CD14-positive monocyte (primary cell): Measurements from ENCODE around the gene F2RL3. TPM values are rescaled to one million over a fixed set of nuclear protein-coding genes. Genes with fewer than 3 reads are reported as not detected.
A peak's percentile ranks its signal among the peaks of the same experiment; 100 is the strongest.

Source experiments
- DNase-seq, 3 donors: peaks; one replicate each; pipeline ENCODE4 v3.0.0-alpha.2; 2011 to 2022
- H2AFZ ChIP-seq: 2 replicates; pipeline ENCODE4 v1.6.0; 2012; ENCODE audit warnings: mild to moderate bottlenecking, low read depth, low read length, inconsistent platforms; ENCODE audit not compliant: insufficient read depth, poor library complexity, severe bottlenecking
- H3K27ac ChIP-seq, 2 donors: 1 replicate in 1 of 2; 2 replicates in 1 of 2; pipeline ENCODE4 v1.5.1; 2012 to 2013; ENCODE audit warnings: low read length in 2 of 2, control low read depth in 1 of 2, inconsistent platforms in 1 of 2, low read depth in 1 of 2, mild to moderate bottlenecking in 1 of 2
- H3K27me3 ChIP-seq, 2 donors: one replicate each; pipeline versions ENCODE4 v1.6.0 to v1.6.1; 2011 to 2013; ENCODE audit warnings: low read length in 2 of 2; ENCODE audit not compliant: control insufficient read depth in 2 of 2, insufficient read depth in 2 of 2
- H3K36me3 ChIP-seq, 2 donors: replicated peaks in 1 of 2; 1 replicate in 1 of 2; 2 replicates in 1 of 2; pipeline versions ENCODE4 v1.5.1 to v1.6.1; 2012 to 2013; ENCODE audit warnings: low read length in 2 of 2, control low read depth in 1 of 2, inconsistent platforms in 1 of 2, mild to moderate bottlenecking in 1 of 2; ENCODE audit not compliant: insufficient read depth in 2 of 2, control insufficient read depth in 1 of 2
- H3K4me1 ChIP-seq, 2 donors: 1 replicate in 1 of 2; 2 replicates in 1 of 2; pipeline versions ENCODE4 v1.5.1 to v1.6.1; 2012 to 2013; ENCODE audit warnings: low read length in 2 of 2, control low read depth in 1 of 2, inconsistent platforms in 1 of 2, mild to moderate bottlenecking in 1 of 2, moderate library complexity in 1 of 2; ENCODE audit not compliant: insufficient read depth in 2 of 2, control insufficient read depth in 1 of 2
- H3K4me2 ChIP-seq: replicated peaks from 2 replicates; pipeline ENCODE3; 2012; ENCODE audit warnings: low read length, moderate library complexity, mild to moderate bottlenecking; ENCODE audit not compliant: poor library complexity, severe bottlenecking; ENCODE audit errors: extremely low read depth
- H3K4me3 ChIP-seq, 3 experiments: fragments of 200-600 bp in 1 of 3; sonication (generic) in 1 of 3; replicated peaks in 1 of 3; 1 replicate in 2 of 3; 2 replicates in 1 of 3; pipeline ENCODE4 v1.5.1; 2011 to 2013; ENCODE audit warnings: low read length in 3 of 3, mild to moderate bottlenecking in 3 of 3, control low read depth in 2 of 3, low read depth in 2 of 3, inconsistent platforms in 1 of 3, moderate library complexity in 1 of 3
- H3K79me2 ChIP-seq: 2 replicates; pipeline ENCODE4 v1.6.0; 2012; ENCODE audit warnings: mild to moderate bottlenecking, control low read depth, inconsistent platforms, low read length, moderate library complexity; ENCODE audit not compliant: insufficient read depth
- H3K9ac ChIP-seq: 2 replicates; pipeline ENCODE4 v1.6.0; 2017; ENCODE audit warnings: low read length, mild to moderate bottlenecking; ENCODE audit not compliant: insufficient read depth, poor library complexity, severe bottlenecking
- H3K9me3 ChIP-seq, 2 donors: replicated peaks in 1 of 2; 1 replicate in 1 of 2; 2 replicates in 1 of 2; pipeline versions ENCODE4 v1.5.1 to v1.6.1; 2012 to 2013; ENCODE audit warnings: low read length in 2 of 2, control low read depth in 1 of 2; ENCODE audit not compliant: control insufficient read depth in 1 of 2, insufficient read depth in 1 of 2
- H4K20me1 ChIP-seq: 2 replicates; pipeline ENCODE4 v1.6.0; 2012; ENCODE audit warnings: mild to moderate bottlenecking, low read length, control low read depth, moderate library complexity; ENCODE audit not compliant: insufficient read depth
- H3K27ac Mint-ChIP-seq, 7 donors: one replicate each; pipeline ENCODE4 v1.8.0; 2020; ENCODE audit warnings: mild to moderate bottlenecking in 7 of 7, mixed read lengths in 7 of 7, moderate library complexity in 6 of 7, inconsistent platforms in 2 of 7
- H3K27me3 Mint-ChIP-seq, 3 donors: one replicate each; pipeline ENCODE4 v1.8.0; 2021 to 2022; ENCODE audit warnings: low read depth in 3 of 3, mild to moderate bottlenecking in 3 of 3, mixed read lengths in 3 of 3, moderate library complexity in 3 of 3, inconsistent platforms in 1 of 3
- H3K36me3 Mint-ChIP-seq, 2 donors: one replicate each; pipeline ENCODE4 v1.8.0; 2020; ENCODE audit warnings: mixed read lengths in 2 of 2, inconsistent platforms in 1 of 2, mild to moderate bottlenecking in 1 of 2
- H3K4me1 Mint-ChIP-seq: one replicate; pipeline ENCODE4 v1.8.0; 2020; ENCODE audit warnings: mild to moderate bottlenecking, mixed read lengths
- H3K4me3 Mint-ChIP-seq, 2 donors: one replicate each; pipeline ENCODE4 v1.8.0; 2020; ENCODE audit warnings: mild to moderate bottlenecking in 2 of 2, mixed read lengths in 2 of 2, moderate library complexity in 1 of 2
- H3K9me3 Mint-ChIP-seq, 7 donors: one replicate each; pipeline ENCODE4 v1.8.0; 2020 to 2022; ENCODE audit warnings: mixed read lengths in 7 of 7, mild to moderate bottlenecking in 6 of 7, moderate library complexity in 6 of 7, inconsistent platforms in 2 of 7
- WGBS: methylation state at CpG from one replicate; pipeline ENCODE4 v1.1.5; 2013; ENCODE audit warnings: missing lambda C conversion rate; ENCODE audit not compliant: insufficient coverage; 5-methylcytosine and 5-hydroxymethylcytosine counted together
- intact Hi-C, 2 donors: fragments of 100-400 bp; cut with micrococcal nuclease; formaldehyde crosslinking; loops; one replicate each; pipeline versions ENCODE4 v1.15.0 to v1.15.1; 2023
- polyA plus RNA-seq, 3 donors: library from polyadenylated mRNA; depleted of rRNA in 1 of 3; unstranded in 2 of 3; stranded (reverse) in 1 of 3; fragments of 300-500 nt in 2 of 3; fragments of >200 nt in 1 of 3; fragmentation: Illumina TruSeq in 2 of 3; gene quantifications; 1 replicate in 2 of 3; 2 replicates in 1 of 3; pipeline ENCODE4 v1.2.3, GENCODE V29; 2012 to 2021
- TF ChIP-seq, protein P1 (sequence below): fragments of 200-600 bp; IDR thresholded peaks from one replicate; pipeline ENCODE4 v1.8.0; 2022; ENCODE audit warnings: antibody characterized with exemption, mild to moderate bottlenecking

Gene F2RL3
- polyA plus RNA-seq, 3 donors, result 0.05 TPM; not detected in 2

DNA sequence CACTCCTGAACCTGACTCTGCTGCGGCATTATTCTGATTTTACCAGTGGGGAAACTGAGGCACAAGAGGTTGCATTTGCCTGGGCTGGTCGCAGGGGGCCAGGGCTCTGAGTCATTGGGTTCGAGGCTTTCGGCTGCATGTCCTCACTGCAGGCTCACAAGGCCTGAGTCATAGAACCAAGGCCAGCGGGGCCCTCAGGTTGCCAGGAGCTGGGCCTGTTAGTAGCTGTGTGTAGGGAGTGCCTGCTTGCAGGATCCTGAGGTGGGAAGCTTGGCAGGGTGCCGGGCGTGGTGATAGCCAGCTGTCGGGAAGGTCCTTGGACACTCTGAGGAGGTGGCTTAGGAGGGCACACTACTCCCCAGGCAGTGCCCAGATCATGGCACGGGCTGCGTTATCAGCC is 21.6 kb upstream of the F2RL3 start:
- Mint-ChIP-seq H3K4me3 (no peak overlapping the region), H3K36me3 (peaks cover 86 to 95% of the 10 kb centered on the region in 2 donors)
- peaks cover 47% of the 10 kb centered on the region for H4K20me1 ChIP-seq

DNA sequence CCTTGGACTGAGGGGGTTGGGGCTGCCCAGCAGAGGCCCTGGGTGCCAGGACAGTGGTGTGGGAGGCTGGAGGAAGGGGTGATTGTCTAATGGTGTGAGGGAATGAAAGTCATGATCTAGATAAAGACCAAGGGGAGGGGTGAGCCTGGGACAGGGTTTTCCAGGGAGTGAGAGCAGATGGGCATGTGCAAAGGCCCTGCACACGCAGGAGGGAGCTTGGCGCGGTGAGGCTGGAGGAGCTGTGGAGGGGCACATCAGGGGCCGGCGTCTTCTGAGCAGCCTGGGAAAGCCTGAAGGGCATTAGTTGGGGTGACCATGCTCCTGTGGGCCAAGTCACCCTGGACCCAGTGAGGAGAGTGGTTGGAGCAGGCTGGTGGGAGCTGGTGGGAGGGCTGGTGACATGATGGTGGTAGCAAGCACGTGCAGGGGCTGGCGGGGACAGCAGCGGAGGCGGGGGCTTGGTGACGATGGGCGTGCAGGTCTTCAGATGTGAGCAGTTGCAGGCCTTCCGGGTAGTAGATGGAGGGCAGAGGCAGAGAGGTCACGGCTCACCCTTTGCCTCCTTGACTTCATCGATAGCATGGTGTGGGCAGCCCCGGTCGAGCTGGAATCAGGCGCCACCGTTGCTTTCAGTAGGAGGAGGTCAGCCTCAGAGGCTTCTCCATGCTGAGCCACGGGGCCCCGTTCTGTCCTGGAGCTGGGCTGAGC is 20.2 kb upstream of the F2RL3 start:
- Histone ChIP-seq H3K27me3 (no peaks in the 10 kb centered on the region), H3K4me1 (peaks cover 2% of the 10 kb centered on the region in 2 donors), H3K36me3 (peaks cover 96 to 99% of the 10 kb centered on the region in 2 donors), H3K4me3 (no peak overlapping the region), H2AFZ (no peak overlapping the region), H3K9me3 (no peaks in the 10 kb centered on the region), H3K9ac (no peak overlapping the region), H3K79me2 (peaks cover 2% of the 10 kb centered on the region), H3K4me2 (no peak overlapping the region), H4K20me1 (peaks cover 49% of the 10 kb centered on the region), H3K27ac (no peak overlapping the region)
- Mint-ChIP-seq H3K9me3 (peaks cover 0 to 9% (median 0%) of the 10 kb centered on the region in 7 donors), H3K4me1 (peaks cover 3% of the 10 kb centered on the region), H3K4me3 (no peak overlapping the region), H3K27ac (no peak overlapping the region), H3K36me3 (peaks cover 87 to 98% of the 10 kb centered on the region in 2 donors), H3K27me3 (peaks cover 2 to 4% (median 4%) of the 10 kb centered on the region in 3 donors)
- intact Hi-C loops, result no loop called here
- TF ChIP-seq, protein P1, sequence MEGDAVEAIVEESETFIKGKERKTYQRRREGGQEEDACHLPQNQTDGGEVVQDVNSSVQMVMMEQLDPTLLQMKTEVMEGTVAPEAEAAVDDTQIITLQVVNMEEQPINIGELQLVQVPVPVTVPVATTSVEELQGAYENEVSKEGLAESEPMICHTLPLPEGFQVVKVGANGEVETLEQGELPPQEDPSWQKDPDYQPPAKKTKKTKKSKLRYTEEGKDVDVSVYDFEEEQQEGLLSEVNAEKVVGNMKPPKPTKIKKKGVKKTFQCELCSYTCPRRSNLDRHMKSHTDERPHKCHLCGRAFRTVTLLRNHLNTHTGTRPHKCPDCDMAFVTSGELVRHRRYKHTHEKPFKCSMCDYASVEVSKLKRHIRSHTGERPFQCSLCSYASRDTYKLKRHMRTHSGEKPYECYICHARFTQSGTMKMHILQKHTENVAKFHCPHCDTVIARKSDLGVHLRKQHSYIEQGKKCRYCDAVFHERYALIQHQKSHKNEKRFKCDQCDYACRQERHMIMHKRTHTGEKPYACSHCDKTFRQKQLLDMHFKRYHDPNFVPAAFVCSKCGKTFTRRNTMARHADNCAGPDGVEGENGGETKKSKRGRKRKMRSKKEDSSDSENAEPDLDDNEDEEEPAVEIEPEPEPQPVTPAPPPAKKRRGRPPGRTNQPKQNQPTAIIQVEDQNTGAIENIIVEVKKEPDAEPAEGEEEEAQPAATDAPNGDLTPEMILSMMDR, result no peak
- 97% methylated on average over 19 of the region's 20 CpGs for WGBS
- DNase-seq, result no peak

More for the DNA sequence above, 21.6 kb upstream of the F2RL3 start:
- WGBS, result 97% methylated on average over 8 of the region's 10 CpGs
- H3K9ac ChIP-seq, result no peak overlapping the region
- peaks cover 17% of the 10 kb centered on the region for H3K4me1 Mint-ChIP-seq
- peaks cover 84 to 99% of the 10 kb centered on the region in 2 donors for H3K36me3 ChIP-seq
- TF ChIP-seq, protein P1, result no peak
- H3K9me3 Mint-ChIP-seq, result peaks cover 0 to 5% (median 0%) of the 10 kb centered on the region in 7 donors
- no peaks in the 10 kb centered on the region for H3K79me2 ChIP-seq
- H3K4me2 ChIP-seq, result no peak overlapping the region
- no peaks in the 10 kb centered on the region for H3K27me3 ChIP-seq
- no peaks in the 10 kb centered on the region for H3K9me3 ChIP-seq
- H3K4me3 ChIP-seq, result no peak overlapping the region
- no peak for DNase-seq
- peaks cover 2 to 5% (median 4%) of the 10 kb centered on the region in 3 donors for H3K27me3 Mint-ChIP-seq
- peak overlapping the region in 1 of 7 donors; percentile 38 for H3K27ac Mint-ChIP-seq
- intact Hi-C loops, result no loop called here
- no peak overlapping the region for H3K27ac ChIP-seq
- H2AFZ ChIP-seq, result no peak overlapping the region
- peaks cover 15 to 16% of the 10 kb centered on the region in 2 donors for H3K4me1 ChIP-seq
